PC-9 (cell line): Measurements from ENCODE around the gene NEO1. TPM values are rescaled to one million over a fixed set of nuclear protein-coding genes. Genes with fewer than 3 reads are reported as not detected.

Experiments
- BruUV-seq: library from RNA; stranded (reverse); fragments of 400-500 nt; replicated peaks from 2 replicates; lab custom pipeline; 2021; lab: Mats Ljungman, UMichigan
- CTCF ChIA-PET: fragments of 300-600 bp; sonication (Branson Sonifier 250); formaldehyde crosslinking; loops from one replicate; lab custom pipeline; 2022; ENCODE audit warnings: antibody characterized with exemption; lab: Charles Lee
- POLR2A ChIA-PET: fragments of 300-600 bp; sonication (Branson Sonifier 250); formaldehyde crosslinking; loops from one replicate; lab custom pipeline; 2022; ENCODE audit warnings: antibody characterized with exemption; ENCODE audit not compliant: unreplicated experiment; lab: Charles Lee
- DNase-seq, 2 experiments: peaks; one replicate each; pipeline versions ENCODE4 v3.0.0 to v3.0.0-alpha.2; 2015 to 2022; ENCODE audit warnings: mixed read lengths in 1 of 2
- H2AFZ ChIP-seq: fragments of 200-600 bp; sonication (generic); 2 replicates; pipeline ENCODE4 v1.8.1; 2017; ENCODE audit warnings: antibody characterized with exemption
- H3F3A ChIP-seq: fragments of 200-600 bp; sonication (generic); 2 replicates; pipeline ENCODE4 v1.8.1; 2017; ENCODE audit warnings: antibody characterized with exemption, mild to moderate bottlenecking, low read depth; ENCODE audit not compliant: insufficient read depth
- H3K27ac ChIP-seq: fragments of 200-600 bp; sonication (generic); 2 replicates; pipeline ENCODE4 v1.6.1; 2016; ENCODE audit warnings: mixed run types
- H3K27me3 ChIP-seq: fragments of 200-600 bp; sonication (generic); 2 replicates; pipeline ENCODE4 v1.6.1; 2016; ENCODE audit warnings: low read depth, mixed run types; ENCODE audit not compliant: insufficient read depth
- H3K36me3 ChIP-seq: fragments of 200-600 bp; sonication (generic); 2 replicates; pipeline ENCODE4 v1.6.1; 2016; ENCODE audit warnings: low read depth, mixed run types
- H3K4me1 ChIP-seq: fragments of 200-600 bp; sonication (generic); replicated peaks from 2 replicates; pipeline ENCODE4 v1.6.1; 2016; ENCODE audit warnings: mixed run types; ENCODE audit not compliant: insufficient read depth
- H3K4me2 ChIP-seq: fragments of 200-600 bp; sonication (generic); 2 replicates; pipeline ENCODE4 v1.6.1; 2017; ENCODE audit warnings: mixed run types
- H3K4me3 ChIP-seq: fragments of 200-600 bp; sonication (generic); 2 replicates; pipeline ENCODE4 v1.6.1; 2016; ENCODE audit warnings: mixed run types
- H3K79me2 ChIP-seq: fragments of 200-600 bp; sonication (generic); 2 replicates; pipeline ENCODE4 v1.6.1; 2017; ENCODE audit warnings: low read depth, mixed run types
- H3K9me2 ChIP-seq: fragments of 200-600 bp; sonication (generic); 2 replicates; pipeline ENCODE4 v1.8.1; 2017; ENCODE audit warnings: mild to moderate bottlenecking; ENCODE audit not compliant: insufficient read depth
- H3K9me3 ChIP-seq: fragments of 200-600 bp; sonication (generic); 2 replicates; pipeline ENCODE4 v1.8.1; 2016; ENCODE audit warnings: low read depth; ENCODE audit not compliant: insufficient read depth
- H4K20me1 ChIP-seq: fragments of 200-600 bp; sonication (generic); 2 replicates; pipeline ENCODE4 v1.8.1; 2017; ENCODE audit not compliant: insufficient read depth
- EZH2 ChIP-seq: fragments of 200-600 bp; sonication (generic); IDR thresholded peaks from 2 replicates; pipeline ENCODE4 v1.8.0; 2017; ENCODE audit warnings: antibody characterized with exemption, low read depth
- intact Hi-C: fragments of 100-400 bp; cut with micrococcal nuclease; formaldehyde crosslinking; loops from one replicate; pipeline ENCODE4 v1.10.0; 2022; ENCODE audit not compliant: unreplicated experiment
- total RNA-seq: library from RNA; stranded (reverse); gene quantifications from 2 replicates; pipeline ENCODE4 v1.2.3, GENCODE V29; 2021
- TF ChIP-seq, protein P1 (sequence below): fragments of 200-600 bp; sonication (generic); conservative IDR thresholded peaks from 2 replicates; pipeline ENCODE4 v1.6.1; 2017; ENCODE audit warnings: mixed run types, antibody characterized with exemption, mild to moderate bottlenecking, moderate library complexity

Gene NEO1
- total RNA-seq, 1 experiment from 2014 or later = 5.2 TPM

DNA sequence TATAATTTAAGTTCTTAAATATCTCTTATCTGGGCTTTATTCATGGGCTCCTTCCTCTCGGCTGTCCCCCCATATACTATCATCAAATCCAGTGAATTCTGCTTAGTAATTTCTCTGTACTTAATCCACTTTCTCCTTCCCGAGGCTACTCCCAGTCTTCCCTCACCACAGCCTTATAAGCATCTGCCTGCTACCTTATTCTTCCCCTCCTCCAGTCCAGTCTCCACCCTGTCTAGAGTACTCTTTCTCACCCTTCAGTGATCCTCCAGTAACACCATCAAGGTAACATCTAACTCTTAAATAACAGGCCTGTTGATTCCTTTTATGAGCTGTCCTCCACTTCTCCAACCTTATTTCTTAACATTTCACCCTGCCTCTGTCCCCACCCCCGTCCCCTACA is 65.8 kb downstream of the NEO1 start:
- Histone ChIP-seq H3K9me3 (no peaks in the 10 kb centered on the region), H2AFZ (no peak overlapping the region), H3K4me2 (no peak overlapping the region), H3F3A (no peaks in the 10 kb centered on the region), H3K27me3 (no peaks in the 10 kb centered on the region), H3K9me2 (no peaks in the 10 kb centered on the region), H4K20me1 (no peaks in the 10 kb centered on the region; the same call in 1 of the 2 replicates), H3K4me1 (no peaks in the 10 kb centered on the region), H3K27ac (no peak overlapping the region), H3K79me2 (no peaks in the 10 kb centered on the region), H3K36me3 (no peaks in the 10 kb centered on the region), H3K4me3 (no peak overlapping the region)
- TF ChIP-seq, protein P1, sequence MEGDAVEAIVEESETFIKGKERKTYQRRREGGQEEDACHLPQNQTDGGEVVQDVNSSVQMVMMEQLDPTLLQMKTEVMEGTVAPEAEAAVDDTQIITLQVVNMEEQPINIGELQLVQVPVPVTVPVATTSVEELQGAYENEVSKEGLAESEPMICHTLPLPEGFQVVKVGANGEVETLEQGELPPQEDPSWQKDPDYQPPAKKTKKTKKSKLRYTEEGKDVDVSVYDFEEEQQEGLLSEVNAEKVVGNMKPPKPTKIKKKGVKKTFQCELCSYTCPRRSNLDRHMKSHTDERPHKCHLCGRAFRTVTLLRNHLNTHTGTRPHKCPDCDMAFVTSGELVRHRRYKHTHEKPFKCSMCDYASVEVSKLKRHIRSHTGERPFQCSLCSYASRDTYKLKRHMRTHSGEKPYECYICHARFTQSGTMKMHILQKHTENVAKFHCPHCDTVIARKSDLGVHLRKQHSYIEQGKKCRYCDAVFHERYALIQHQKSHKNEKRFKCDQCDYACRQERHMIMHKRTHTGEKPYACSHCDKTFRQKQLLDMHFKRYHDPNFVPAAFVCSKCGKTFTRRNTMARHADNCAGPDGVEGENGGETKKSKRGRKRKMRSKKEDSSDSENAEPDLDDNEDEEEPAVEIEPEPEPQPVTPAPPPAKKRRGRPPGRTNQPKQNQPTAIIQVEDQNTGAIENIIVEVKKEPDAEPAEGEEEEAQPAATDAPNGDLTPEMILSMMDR = no peak
- TF ChIP-seq EZH2 = no peak
- POLR2A ChIA-PET = no interaction called here
- no peak for DNase-seq
- intact Hi-C loops = no loop called here
- CTCF ChIA-PET = no interaction called here
- BruUV-seq = no TSS peak

DNA sequence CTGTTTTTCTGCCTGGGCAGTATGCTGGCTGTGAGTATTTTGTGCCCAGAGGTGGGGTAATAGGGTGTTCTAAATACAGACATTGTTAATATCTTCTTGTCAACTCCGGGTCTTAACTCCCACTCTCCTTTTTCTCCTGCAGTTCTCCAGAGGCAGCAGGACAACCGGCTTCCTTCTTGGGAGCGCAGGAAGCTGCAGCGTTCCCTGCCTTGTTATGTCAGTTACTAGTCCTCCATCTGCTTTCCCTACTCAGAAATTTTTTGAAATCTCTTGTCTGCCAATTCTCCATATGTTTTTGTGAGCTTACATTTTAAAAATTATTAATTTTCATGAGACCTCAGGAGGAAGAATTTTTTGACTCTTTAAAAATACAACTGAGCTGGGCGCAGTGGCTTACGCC is 67.2 kb downstream of the NEO1 start:
- TF ChIP-seq, protein P1 = no peak
- no peak for TF ChIP-seq EZH2
- Histone ChIP-seq H4K20me1 (no peaks in the 10 kb centered on the region; the same call in 1 of the 2 replicates), H3K4me2 (no peak overlapping the region), H3K27ac (no peak overlapping the region), H2AFZ (no peak overlapping the region), H3K9me3 (no peaks in the 10 kb centered on the region), H3K36me3 (no peaks in the 10 kb centered on the region), H3K4me3 (no peak overlapping the region), H3K27me3 (no peaks in the 10 kb centered on the region), H3K4me1 (no peaks in the 10 kb centered on the region), H3K79me2 (no peaks in the 10 kb centered on the region), H3K9me2 (no peaks in the 10 kb centered on the region), H3F3A (no peaks in the 10 kb centered on the region)
- DNase-seq = no peak
- intact Hi-C loops = no loop called here
- no TSS peak for BruUV-seq
- ChIA-PET CTCF (no interaction called here), POLR2A (no interaction called here)

DNA sequence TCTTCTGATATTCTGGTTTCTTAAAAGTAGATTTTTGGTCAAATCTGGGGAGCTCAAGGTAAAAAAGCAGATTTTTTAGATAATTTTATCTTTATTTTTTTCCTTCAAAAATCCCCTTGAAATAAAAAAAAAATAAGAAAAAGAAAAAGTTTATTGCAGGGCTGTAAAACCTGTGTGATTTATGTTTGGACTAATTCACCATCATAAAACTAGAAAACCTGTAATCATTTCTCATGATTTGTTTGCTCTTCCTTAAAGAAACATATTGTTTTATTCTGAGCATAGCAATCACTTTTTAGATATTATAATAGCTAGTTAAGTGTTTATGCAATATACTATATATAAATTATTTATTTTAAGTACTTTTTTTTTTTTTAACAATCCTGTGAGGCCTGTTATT is 68.0 kb downstream of the NEO1 start:
- H3K4me1 ChIP-seq = no peaks in the 10 kb centered on the region
- no peak overlapping the region for H3K27ac ChIP-seq
- no peaks in the 10 kb centered on the region for H3K36me3 ChIP-seq
- DNase-seq = no peak
- no peaks in the 10 kb centered on the region for H3K27me3 ChIP-seq
- no peaks in the 10 kb centered on the region for H3F3A ChIP-seq
- no peak overlapping the region for H3K4me3 ChIP-seq
- POLR2A ChIA-PET = no interaction called here
- no peaks in the 10 kb centered on the region for H3K79me2 ChIP-seq
- no peak overlapping the region for H3K4me2 ChIP-seq
- H3K9me2 ChIP-seq = no peaks in the 10 kb centered on the region
- H3K9me3 ChIP-seq = no peaks in the 10 kb centered on the region
- TF ChIP-seq, protein P1 = no peak
- no peak for TF ChIP-seq EZH2
- intact Hi-C loops = no loop called here
- no peaks in the 10 kb centered on the region; the same call in 1 of the 2 replicates for H4K20me1 ChIP-seq
- BruUV-seq = no TSS peak
- no peak overlapping the region for H2AFZ ChIP-seq
- CTCF ChIA-PET = no interaction called here
